HEK293 (cell line): ENCODE data around the gene LILRA2.

Source experiments
- CTCF ChIA-PET: fragments of 350-600 bp; formaldehyde crosslinking; extraction: SDS; loops from one replicate; lab custom pipeline; 2021; ENCODE audit warnings: antibody characterized with exemption; lab: Yijun Ruan, JAX
- POLR2A ChIA-PET: fragments of 300-600 bp; formaldehyde crosslinking; extraction: SDS; loops from one replicate; lab custom pipeline; 2020; ENCODE audit warnings: antibody characterized with exemption, inconsistent platforms; lab: Yijun Ruan, JAX
- H3K27ac ChIP-seq: fragments of 200-500 bp; sonication (Bioruptor generic); 2 replicates; pipeline ENCODE4 v1.5.1; 2014; ENCODE audit warnings: low read depth, low read length, control low read depth, inconsistent platforms; ENCODE audit errors: extremely low read depth
- H3K36me3 ChIP-seq, 2 experiments: fragments of 200-500 bp in 1 of 2; sonication (Bioruptor generic) in 1 of 2; 1 replicate in 1 of 2; 2 replicates in 1 of 2; pipeline ENCODE4 v1.5.1; 2014 to 2017; ENCODE audit warnings: inconsistent platforms in 2 of 2, low read length in 2 of 2; ENCODE audit not compliant: control insufficient read depth in 2 of 2, insufficient read depth in 1 of 2
- H3K4me1 ChIP-seq: fragments of 200-500 bp; sonication (Bioruptor generic); 2 replicates; pipeline ENCODE4 v1.5.1; 2014; ENCODE audit warnings: mild to moderate bottlenecking, low read length, inconsistent platforms; ENCODE audit not compliant: control insufficient read depth, insufficient read depth
- H3K4me3 ChIP-seq: 2 replicates; pipeline ENCODE4 v1.5.1; 2011; ENCODE audit warnings: low read depth, mild to moderate bottlenecking, control low read depth, low read length, moderate library complexity
- H3K9me3 ChIP-seq: fragments of 200-500 bp; sonication (Bioruptor generic); 2 replicates; pipeline ENCODE4 v1.5.1; 2014; ENCODE audit warnings: low read depth, low read length, inconsistent platforms; ENCODE audit not compliant: control insufficient read depth, insufficient read depth
- ZNF10 ChIP-seq: fragments of 450-650 bp; formaldehyde crosslinking; IDR thresholded peaks from 2 replicates; pipeline ENCODE4 v1.5.1; 2017; ENCODE audit warnings: missing biosample characterization, missing genetic modification characterization
- ZNF221 ChIP-seq: fragments of 450-650 bp; formaldehyde crosslinking; IDR thresholded peaks from 2 replicates; pipeline ENCODE4 v1.5.1; 2017; ENCODE audit warnings: missing biosample characterization, missing genetic modification characterization, borderline replicate concordance
- ZNF341 ChIP-seq: fragments of 450-650 bp; formaldehyde crosslinking; IDR thresholded peaks from 2 replicates; pipeline ENCODE4; 2016; ENCODE audit warnings: low read depth, missing biosample characterization, missing genetic modification characterization
- ZNF449 ChIP-seq: fragments of 450-650 bp; formaldehyde crosslinking; IDR thresholded peaks from 2 replicates; pipeline ENCODE4 v1.5.1; 2017; ENCODE audit warnings: missing biosample characterization, mild to moderate bottlenecking, missing genetic modification characterization, moderate library complexity
- ZNF510 ChIP-seq: fragments of 450-650 bp; formaldehyde crosslinking; IDR thresholded peaks from 2 replicates; pipeline ENCODE4 v1.5.1; 2018; ENCODE audit warnings: mild to moderate bottlenecking, missing genetic modification characterization, missing biosample characterization; ENCODE audit not compliant: insufficient replicate concordance
- ZNF596 ChIP-seq: fragments of 450-650 bp; IDR thresholded peaks from 2 replicates; pipeline ENCODE4 v1.5.0; 2018; ENCODE audit warnings: missing biosample characterization, mild to moderate bottlenecking, missing genetic modification characterization, moderate library complexity

LILRA2 gene

GRCh38 chr19:54638683-54639082, 65.1 kb downstream of the LILRA2 start:
- ChIA-PET CTCF (interaction anchor here (0.7 to 1.4 kb wide), 4 partner anchors 15 to 1410 kb away, joined by 3 to 6 read pairs (median 4); no protein-coding TSS in a partner anchor), POLR2A (no interaction called here)
- Histone ChIP-seq H3K27ac (no peak overlapping the region), H3K4me1 (no peaks in the 10 kb centered on the region), H3K4me3 (no peak overlapping the region), H3K9me3 (no peaks in the 10 kb centered on the region), H3K36me3 (no peaks in the 10 kb centered on the region)
- TF ChIP-seq ZNF221 (tag by site-specific recombination) (no peak), ZNF10 (tag by site-specific recombination) (no peak), ZNF596 (tag by site-specific recombination) (no peak), ZNF449 (tag by site-specific recombination) (no peak), ZNF341 (tag by site-specific recombination) (no peak), ZNF510 (tag by site-specific recombination) (no peak)
